GM18508 (cell line): ENCODE measurements around the gene MLIP.

Experiments
- ATAC-seq: cut with Tn5 transposase; IDR thresholded peaks from one replicate; pipeline ENCODE4 v1.9.1; 2021; ENCODE audit warnings: moderate number of reproducible peaks; ENCODE audit not compliant: insufficient read depth, unreplicated experiment

The MLIP gene

GRCh38 chr6:54264581-54265272 is 153.5 kb downstream of the MLIP start:
- no peak for ATAC-seq

GRCh38 chr6:54266400-54266923 is 155.2 kb downstream of the MLIP start:
- ATAC-seq = no peak

- ATAC-seq = peak; percentile 56
These were observed 156.6 kb downstream of the MLIP start for GRCh38 chr6:54267798-54268197.

GRCh38 chr6:54273214-54273820 is 162.1 kb downstream of the MLIP start:
- ATAC-seq = no peak

- no peak for ATAC-seq
These were observed 163.1 kb downstream of the MLIP start for GRCh38 chr6:54274383-54274782.

- ATAC-seq = no peak
These were observed 170.9 kb downstream of the MLIP start for GRCh38 chr6:54282186-54282585.

- no peak for ATAC-seq
These were observed 173.1 kb downstream of the MLIP start for GRCh38 chr6:54284161-54284860.

- no peak for ATAC-seq
These were observed 174.4 kb downstream of the MLIP start for GRCh38 chr6:54285595-54285994.

- ATAC-seq = no peak
These were observed 174.9 kb downstream of the MLIP start for GRCh38 chr6:54286141-54286540.

- ATAC-seq = no peak
These were observed 177.2 kb downstream of the MLIP start for GRCh38 chr6:54288474-54288873.

GRCh38 chr6:54289426-54289825 is 178.2 kb downstream of the MLIP start:
- ATAC-seq = no peak

- ATAC-seq = peak; percentile 47
These were observed 179.9 kb downstream of the MLIP start for GRCh38 chr6:54291146-54291545.

- ATAC-seq = peak; percentile 97
These were observed 180.5 kb downstream of the MLIP start for GRCh38 chr6:54291738-54292137.

- ATAC-seq = no peak
These were observed 183.8 kb downstream of the MLIP start for GRCh38 chr6:54294965-54295532.

- no peak for ATAC-seq
These were observed 188.5 kb downstream of the MLIP start for GRCh38 chr6:54299542-54300269.

GRCh38 chr6:54301770-54302169 is 190.5 kb downstream of the MLIP start:
- no peak for ATAC-seq

- peak; percentile 62 for ATAC-seq
These were observed 196.2 kb downstream of the MLIP start for GRCh38 chr6:54307439-54307910.

GRCh38 chr6:54308289-54308985 is 197.2 kb downstream of the MLIP start, which contains the start of gene TINAG:
TSS of gene TINAG (plus strand) at chr6:54308441. CDS start at chr6:54308551, 110 bp downstream.
- ATAC-seq = peak; percentile 34

- ATAC-seq = no peak
These were observed 197.7 kb downstream of the MLIP start for GRCh38 chr6:54308986-54309315.
